ENCODE measurements around the gene CORO2A. TPM values are rescaled to one million over a fixed set of nuclear protein-coding genes. Genes with fewer than 3 reads are reported as not detected.

CORO2A gene
- total and polyA plus RNA-seq, 2 of the 8 experiments (the other 6 are each of a cell fraction or from before 2014, with no cell fraction given) = 13.7 to 27.9 TPM

- Histone ChIP-seq H3K23ac (ENCODE audit: insufficient read length) (no peak overlapping the region), H2BK5ac (ENCODE audit: low read depth, low read length) (no peak overlapping the region), H2AFZ (ENCODE audit: low read length) (no peak overlapping the region), H3K27ac (ENCODE audit: low read depth, low read length) (no peak overlapping the region), H4K5ac (ENCODE audit: insufficient read length, low read depth, low read length) (no peak overlapping the region), H3K9ac (replicated peaks in 1 of 4; ENCODE audit: extremely low read depth in 1 of 4, low read depth in 3 of 4, low read length in 3 of 4) (no peak overlapping the region), H2BK120ac (replicated peaks; ENCODE audit: low read depth, low read length) (no peak overlapping the region), H3K9me3 (ENCODE audit: insufficient read depth in 2 of 2, low read depth in 1 of 2, low read length in 1 of 2) (peaks cover 5 to 10% of the 10 kb centered on the region in 2 experiments; a peak in 3 of 4 replicates), H2BK12ac (ENCODE audit: low read depth, low read length) (no peak overlapping the region), H3K4ac (replicated peaks; ENCODE audit: insufficient read length, low read depth, low read length) (no peak overlapping the region), H3K4me2 (ENCODE audit: insufficient read depth in 1 of 2, low read depth in 2 of 2, low read length in 2 of 2) (no peak overlapping the region), H3K14ac (ENCODE audit: insufficient read length) (no peak overlapping the region), H2BK20ac (ENCODE audit: low read length) (no peak overlapping the region), H3K4me3 (ENCODE audit: extremely low read depth in 1 of 4, insufficient read depth in 2 of 4, low read depth in 3 of 4, low read length in 4 of 4) (no peak overlapping the region), H4K91ac (replicated peaks; ENCODE audit: insufficient read length, low read length) (no peak overlapping the region), H4K8ac (ENCODE audit: extremely low read depth, insufficient read depth, low read length) (no peak overlapping the region), H2AK5ac (ENCODE audit: low read depth, low read length) (no peak overlapping the region), H2BK15ac (ENCODE audit: low read length) (no peak overlapping the region), H3K79me2 (ENCODE audit: control insufficient read depth in 1 of 2, insufficient read depth in 2 of 2, low read length in 2 of 2) (no peaks in the 10 kb centered on the region), H4K20me1 (replicated peaks in 1 of 2; ENCODE audit: control insufficient read depth in 1 of 2, insufficient read depth in 2 of 2, low read length in 2 of 2) (no peaks in the 10 kb centered on the region), H3K79me1 (ENCODE audit: low read depth, low read length) (no peaks in the 10 kb centered on the region), H3K56ac (replicated peaks; ENCODE audit: insufficient read length, low read depth, low read length) (no peak overlapping the region), H3K23me2 (ENCODE audit: low read depth, low read length) (no peaks in the 10 kb centered on the region), H3K27me3 (replicated peaks in 1 of 4; ENCODE audit: control insufficient read depth in 3 of 4, extremely low read depth in 1 of 4, insufficient read depth in 3 of 4, low read length in 3 of 4) (no peaks in the 10 kb centered on the region), H3K18ac (ENCODE audit: extremely low read depth, low read length) (no peak overlapping the region), H3K4me1 (replicated peaks in 1 of 4; ENCODE audit: control insufficient read depth in 3 of 4, insufficient read depth in 4 of 4, low read length in 3 of 4) (no peaks in the 10 kb centered on the region), H3K36me3 (ENCODE audit: control insufficient read depth in 2 of 4, insufficient read depth in 4 of 4, low read length in 3 of 4) (peaks cover 0 to 10% (median 0%) of the 10 kb centered on the region in 4 experiments; a peak in 1 of 8 replicates)
- FAIRE-seq (no peak), DNase-seq (ENCODE audit: low read depth in 1 of 2, low spot score in 2 of 2) (no peak)
- TF ChIP-seq EP300 (IDR thresholded peaks at IDR 0.05; ENCODE audit: borderline replicate concordance in 1 of 2, low read depth in 2 of 2, low read length in 2 of 2) = no peak
- TF ChIP-seq BACH1 (IDR thresholded peaks at IDR 0.05; ENCODE audit: low read length) = no peak
- TF ChIP-seq RNF2 (IDR thresholded peaks at IDR 0.05; ENCODE audit: borderline replicate concordance, low read depth, low read length, missing control alignments, poor library complexity, severe bottlenecking) = no peak
- no peak for TF ChIP-seq JUND (IDR thresholded peaks at IDR 0.05; ENCODE audit: low read length)
- TF ChIP-seq ZNF274 (IDR thresholded peaks at IDR 0.05; ENCODE audit: borderline replicate concordance, extremely low read depth, low read length) = no peak
- no peak for TF ChIP-seq JUN (IDR thresholded peaks at IDR 0.05; ENCODE audit: low read depth, low read length)
- ChIA-PET POLR2A (ENCODE audit: partially characterized antibody) (interaction anchor here (1.6 to 2.0 kb wide), 2 partner anchors 11 to 17 kb away, joined by 6 read pairs; partner anchors contain the start of gene CORO2A), CTCF (ENCODE audit: partially characterized antibody) (interaction anchor here (1.0 to 8.3 kb wide), 8 partner anchors 8 to 135 kb away, joined by 3 to 62 read pairs (median 6); partner anchors contain the start of gene TBC1D2)
- 97% methylated on average over 15 of the region's 20 CpGs; no CpG with 5 or more reads in 1 of the 2 experiments for WGBS, 2 experiments (ENCODE audit: extremely low coverage in 1 of 2, insufficient coverage in 1 of 2, insufficient read length in 1 of 2, insufficient replicate concordance in 2 of 2, low coverage in 1 of 2, low lambda C conversion rate in 2 of 2, missing lambda C conversion rate in 1 of 2)
Measured at GRCh38 chr9:98208635-98209034, 16.2 kb upstream of the CORO2A start.
